HEK293 (cell line): Measurements from ENCODE around the gene ADI1.

Experiments used
- CTCF ChIA-PET: fragments of 350-600 bp; formaldehyde crosslinking; extraction: SDS; loops from one replicate; lab custom pipeline; 2021; ENCODE audit warnings: antibody characterized with exemption; lab: Yijun Ruan, JAX
- POLR2A ChIA-PET: fragments of 300-600 bp; formaldehyde crosslinking; extraction: SDS; loops from one replicate; lab custom pipeline; 2020; ENCODE audit warnings: antibody characterized with exemption, inconsistent platforms; lab: Yijun Ruan, JAX
- H3K27ac ChIP-seq: fragments of 200-500 bp; sonication (Bioruptor generic); 2 replicates; pipeline ENCODE4 v1.5.1; 2014; ENCODE audit warnings: low read depth, low read length, control low read depth, inconsistent platforms; ENCODE audit errors: extremely low read depth
- H3K36me3 ChIP-seq, 2 experiments: fragments of 200-500 bp in 1 of 2; sonication (Bioruptor generic) in 1 of 2; 1 replicate in 1 of 2; 2 replicates in 1 of 2; pipeline ENCODE4 v1.5.1; 2014 to 2017; ENCODE audit warnings: inconsistent platforms in 2 of 2, low read length in 2 of 2; ENCODE audit not compliant: control insufficient read depth in 2 of 2, insufficient read depth in 1 of 2
- H3K4me1 ChIP-seq: fragments of 200-500 bp; sonication (Bioruptor generic); 2 replicates; pipeline ENCODE4 v1.5.1; 2014; ENCODE audit warnings: mild to moderate bottlenecking, low read length, inconsistent platforms; ENCODE audit not compliant: control insufficient read depth, insufficient read depth
- H3K4me3 ChIP-seq: 2 replicates; pipeline ENCODE4 v1.5.1; 2011; ENCODE audit warnings: low read depth, mild to moderate bottlenecking, control low read depth, low read length, moderate library complexity
- H3K9me3 ChIP-seq: fragments of 200-500 bp; sonication (Bioruptor generic); 2 replicates; pipeline ENCODE4 v1.5.1; 2014; ENCODE audit warnings: low read depth, low read length, inconsistent platforms; ENCODE audit not compliant: control insufficient read depth, insufficient read depth
- FEZF1 ChIP-seq: fragments of 450-650 bp; formaldehyde crosslinking; IDR thresholded peaks from 2 replicates; pipeline ENCODE4 v1.5.1; 2016; ENCODE audit warnings: missing biosample characterization, missing genetic modification characterization
- GLI4 ChIP-seq: fragments of 450-650 bp; formaldehyde crosslinking; IDR thresholded peaks from 2 replicates; pipeline ENCODE4 v1.5.1; 2016; ENCODE audit warnings: missing biosample characterization, missing genetic modification characterization
- KLF7 ChIP-seq: fragments of 450-650 bp; formaldehyde crosslinking; IDR thresholded peaks from 2 replicates; pipeline ENCODE4 v1.5.1; 2016; ENCODE audit warnings: missing biosample characterization, missing genetic modification characterization, borderline replicate concordance
- ZFP69B ChIP-seq: fragments of 450-650 bp; formaldehyde crosslinking; IDR thresholded peaks from 2 replicates; pipeline ENCODE4 v1.5.1; 2016; ENCODE audit warnings: missing biosample characterization, missing genetic modification characterization
- ZNF114 ChIP-seq: fragments of 450-650 bp; formaldehyde crosslinking; IDR thresholded peaks from 2 replicates; pipeline ENCODE4 v1.5.0; 2017; ENCODE audit warnings: missing biosample characterization, missing genetic modification characterization
- ZNF121 ChIP-seq: fragments of 450-650 bp; formaldehyde crosslinking; IDR thresholded peaks from 2 replicates; pipeline ENCODE4 v1.5.1; 2016; ENCODE audit warnings: missing biosample characterization, missing genetic modification characterization
- ZNF169 ChIP-seq: fragments of 450-650 bp; formaldehyde crosslinking; IDR thresholded peaks from 2 replicates; pipeline ENCODE4 v1.5.1; 2016; ENCODE audit warnings: missing biosample characterization, missing genetic modification characterization
- ZNF221 ChIP-seq: fragments of 450-650 bp; formaldehyde crosslinking; IDR thresholded peaks from 2 replicates; pipeline ENCODE4 v1.5.1; 2017; ENCODE audit warnings: missing biosample characterization, missing genetic modification characterization, borderline replicate concordance
- ZNF23 ChIP-seq: fragments of 450-650 bp; formaldehyde crosslinking; IDR thresholded peaks from 2 replicates; pipeline ENCODE4 v1.5.1; 2016; ENCODE audit warnings: missing biosample characterization, missing genetic modification characterization, borderline replicate concordance
- ZNF366 ChIP-seq: fragments of 450-650 bp; formaldehyde crosslinking; conservative IDR thresholded peaks from 2 replicates; pipeline ENCODE4 v1.5.1; 2016; ENCODE audit warnings: missing biosample characterization, missing genetic modification characterization
- ZNF404 ChIP-seq: fragments of 450-650 bp; formaldehyde crosslinking; IDR thresholded peaks from 2 replicates; pipeline ENCODE4 v1.5.1; 2017; ENCODE audit warnings: missing biosample characterization, missing genetic modification characterization
- ZNF48 ChIP-seq: fragments of 450-650 bp; formaldehyde crosslinking; IDR thresholded peaks from 2 replicates; pipeline ENCODE4 v1.5.1; 2016; ENCODE audit warnings: missing biosample characterization, missing genetic modification characterization
- ZNF510 ChIP-seq: fragments of 450-650 bp; formaldehyde crosslinking; IDR thresholded peaks from 2 replicates; pipeline ENCODE4 v1.5.1; 2018; ENCODE audit warnings: mild to moderate bottlenecking, missing genetic modification characterization, missing biosample characterization; ENCODE audit not compliant: insufficient replicate concordance
- ZNF521 ChIP-seq: fragments of 450-650 bp; formaldehyde crosslinking; IDR thresholded peaks from 2 replicates; pipeline ENCODE4 v1.5.1; 2017; ENCODE audit warnings: missing biosample characterization, mild to moderate bottlenecking, missing genetic modification characterization
- ZNF544 ChIP-seq: fragments of 450-650 bp; formaldehyde crosslinking; IDR thresholded peaks from 2 replicates; pipeline ENCODE4 v1.5.0; 2017; ENCODE audit warnings: missing biosample characterization, missing genetic modification characterization
- ZNF639 ChIP-seq: fragments of 450-650 bp; formaldehyde crosslinking; IDR thresholded peaks from 2 replicates; pipeline ENCODE4 v1.5.1; 2016; ENCODE audit warnings: missing biosample characterization, missing genetic modification characterization
- ZNF670 ChIP-seq: fragments of 450-650 bp; formaldehyde crosslinking; IDR thresholded peaks from 2 replicates; pipeline ENCODE4 v1.5.1; 2016; ENCODE audit warnings: missing biosample characterization, missing genetic modification characterization, low read depth
- ZSCAN18 ChIP-seq: fragments of 450-650 bp; formaldehyde crosslinking; IDR thresholded peaks from 2 replicates; pipeline ENCODE4 v1.5.1; 2016; ENCODE audit warnings: missing biosample characterization, missing genetic modification characterization
- TF ChIP-seq, protein P1 (sequence below): fragments of 450-650 bp; formaldehyde crosslinking; IDR thresholded peaks from 2 replicates; pipeline ENCODE4 v1.5.0; 2017; ENCODE audit warnings: missing biosample characterization, missing genetic modification characterization, borderline replicate concordance

ADI1 gene

GRCh38 chr2:3488855-3489763 is 30.2 kb downstream of the ADI1 start:
- no peaks in the 10 kb centered on the region for H3K9me3 ChIP-seq
- no peak overlapping the region for H3K27ac ChIP-seq
- TF ChIP-seq ZNF121 (tag by site-specific recombination) (no peak), GLI4 (tag by site-specific recombination) (no peak), ZNF404 (no peak), ZNF639 (tag by site-specific recombination) (no peak), ZNF23 (tag by site-specific recombination) (no peak), ZNF366 (tag by site-specific recombination) (no peak), ZNF521 (tag by site-specific recombination) (no peak), ZNF510 (tag by site-specific recombination) (no peak), ZNF670 (tag by site-specific recombination) (no peak), ZNF114 (tag by site-specific recombination) (no peak), ZFP69B (tag by site-specific recombination) (no peak), ZNF544 (tag by site-specific recombination) (no peak), KLF7 (no peak), ZNF169 (tag by site-specific recombination) (no peak), ZSCAN18 (tag by site-specific recombination) (no peak), ZNF48 (tag by site-specific recombination) (no peak)
- TF ChIP-seq, protein P1, sequence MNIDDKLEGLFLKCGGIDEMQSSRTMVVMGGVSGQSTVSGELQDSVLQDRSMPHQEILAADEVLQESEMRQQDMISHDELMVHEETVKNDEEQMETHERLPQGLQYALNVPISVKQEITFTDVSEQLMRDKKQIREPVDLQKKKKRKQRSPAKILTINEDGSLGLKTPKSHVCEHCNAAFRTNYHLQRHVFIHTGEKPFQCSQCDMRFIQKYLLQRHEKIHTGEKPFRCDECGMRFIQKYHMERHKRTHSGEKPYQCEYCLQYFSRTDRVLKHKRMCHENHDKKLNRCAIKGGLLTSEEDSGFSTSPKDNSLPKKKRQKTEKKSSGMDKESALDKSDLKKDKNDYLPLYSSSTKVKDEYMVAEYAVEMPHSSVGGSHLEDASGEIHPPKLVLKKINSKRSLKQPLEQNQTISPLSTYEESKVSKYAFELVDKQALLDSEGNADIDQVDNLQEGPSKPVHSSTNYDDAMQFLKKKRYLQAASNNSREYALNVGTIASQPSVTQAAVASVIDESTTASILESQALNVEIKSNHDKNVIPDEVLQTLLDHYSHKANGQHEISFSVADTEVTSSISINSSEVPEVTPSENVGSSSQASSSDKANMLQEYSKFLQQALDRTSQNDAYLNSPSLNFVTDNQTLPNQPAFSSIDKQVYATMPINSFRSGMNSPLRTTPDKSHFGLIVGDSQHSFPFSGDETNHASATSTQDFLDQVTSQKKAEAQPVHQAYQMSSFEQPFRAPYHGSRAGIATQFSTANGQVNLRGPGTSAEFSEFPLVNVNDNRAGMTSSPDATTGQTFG, result no peak
- H3K36me3 ChIP-seq, result no peaks in the 10 kb centered on the region
- CTCF ChIA-PET, result no interaction called here
- POLR2A ChIA-PET, result interaction anchor here (0.5 kb wide), 1 partner anchor 30 kb away, joined by 3 read pairs; no protein-coding TSS in a partner anchor
- H3K4me3 ChIP-seq, result no peak overlapping the region
- H3K4me1 ChIP-seq, result no peaks in the 10 kb centered on the region

- POLR2A ChIA-PET, result interaction anchor here (0.5 kb wide), 1 partner anchor 31 kb away, joined by 3 read pairs; no protein-coding TSS in a partner anchor
- H3K27ac ChIP-seq, result no peak overlapping the region
- TF ChIP-seq ZNF404 (no peak), FEZF1 (tag by site-specific recombination) (no peak), ZNF221 (tag by site-specific recombination) (no peak)
- TF ChIP-seq, protein P1, result no peak
Measured at GRCh38 chr2:3488061-3488531, 31.2 kb downstream of the ADI1 start.

More at GRCh38 chr2:3488061-3488531, 31.2 kb downstream of the ADI1 start:
- Histone ChIP-seq H3K4me1 (no peaks in the 10 kb centered on the region), H3K9me3 (no peaks in the 10 kb centered on the region), H3K4me3 (no peak overlapping the region), H3K36me3 (no peaks in the 10 kb centered on the region)
- CTCF ChIA-PET, result no interaction called here
